Stimulated activated CD8-positive, alpha-beta memory T cell treated with anti-CD3 and anti-CD28 coated beads, Interleukin-7, amount 100 ng/mL, for 4 hours (primary cell): ENCODE measurements around the gene KIF6.
"Not testable (repeated sequence)": the region's sequence is repeated elsewhere in the genome, so short reads cannot be mapped to it uniquely, and the experiment has no call there.

Source experiments
- DNase-seq, 2 donors: peaks; one replicate each; pipeline ENCODE4 v3.0.0-alpha.2; 2020; ENCODE audit warnings: low read depth in 2 of 2

The KIF6 gene

DNA sequence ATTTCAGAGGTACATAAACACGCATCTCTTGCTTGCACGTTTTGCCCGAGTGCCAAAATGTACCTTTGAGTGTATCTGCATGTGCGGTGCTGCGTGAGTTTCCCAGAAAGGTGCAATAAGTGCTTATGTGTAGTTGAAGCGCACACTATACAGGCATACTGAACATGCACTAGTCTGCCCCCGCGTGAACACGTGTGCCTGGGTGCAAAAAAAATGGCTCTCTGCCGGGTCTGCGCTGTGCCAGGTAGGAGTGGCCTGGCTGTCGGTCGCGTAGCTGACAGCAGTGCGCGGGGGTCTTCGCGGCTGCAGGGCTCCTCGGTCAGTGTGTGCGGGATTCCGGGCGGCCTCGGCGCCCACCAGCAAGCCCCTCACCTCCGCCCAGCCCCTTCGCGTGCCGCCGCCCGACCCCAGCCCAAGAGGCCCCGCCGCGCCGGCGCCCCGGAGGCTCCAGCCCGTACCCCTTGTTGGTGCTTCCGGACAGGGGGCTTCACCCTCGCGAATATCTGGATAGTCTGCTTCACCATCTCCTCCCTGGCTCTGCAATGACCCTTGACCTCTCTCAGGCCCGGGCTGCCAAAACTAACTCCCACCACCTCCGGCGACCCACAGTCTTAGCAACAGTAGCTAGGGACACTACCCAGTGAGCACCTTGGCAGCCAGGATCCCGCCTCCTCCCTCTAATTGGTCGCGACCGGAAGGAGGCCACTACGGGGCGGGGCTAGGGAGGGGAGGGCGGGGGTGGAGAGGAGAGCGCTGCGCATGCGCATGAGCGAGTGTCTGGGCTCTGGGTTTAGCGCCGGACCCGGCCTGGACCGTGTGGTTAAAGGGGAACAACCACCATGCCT, at the start of gene KIF6:
TSS of gene KIF6 (minus strand) at position 622 of the 845 bp plus-strand sequence. CDS start at position 524, 98 bp downstream.
- DNase-seq, result peak; percentile 61 to 66

- DNase-seq, result no peak
Measured at GRCh38 chr6:39773782-39774181, 48.6 kb upstream of the KIF6 start.

DNA sequence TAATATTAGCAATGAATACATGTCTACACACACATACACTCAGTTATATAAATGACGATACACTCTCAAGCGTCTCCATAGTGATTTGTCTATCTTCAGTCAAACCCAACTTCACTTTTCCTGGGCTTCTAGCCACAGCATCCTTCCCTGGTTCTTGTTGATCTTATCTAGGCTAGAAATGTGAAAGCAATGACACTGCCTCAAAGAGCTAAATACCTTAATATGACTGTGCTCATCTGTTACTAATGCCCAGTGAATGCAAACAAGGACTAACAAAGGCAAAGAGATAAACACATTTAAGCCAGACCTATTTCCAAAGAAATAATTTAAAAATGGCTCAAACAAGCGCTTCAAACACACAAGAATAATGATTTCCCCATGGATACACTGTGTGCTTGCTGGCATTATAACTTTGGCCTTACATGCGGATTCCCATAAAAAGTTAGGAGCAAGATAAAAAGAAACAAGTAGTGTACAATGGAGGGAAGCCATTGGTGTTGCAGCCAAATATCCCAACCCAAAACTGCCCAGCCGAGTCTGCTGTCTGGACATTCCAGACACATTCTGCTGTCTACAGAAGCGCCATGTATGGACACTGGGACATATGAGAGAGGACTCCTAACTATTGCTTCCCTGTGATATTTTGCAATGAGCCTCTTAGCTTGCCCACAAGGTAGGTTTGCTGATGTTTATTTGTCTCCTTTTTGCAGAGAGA, 47.5 kb upstream of the KIF6 start:
- DNase-seq, result no peak

DNA sequence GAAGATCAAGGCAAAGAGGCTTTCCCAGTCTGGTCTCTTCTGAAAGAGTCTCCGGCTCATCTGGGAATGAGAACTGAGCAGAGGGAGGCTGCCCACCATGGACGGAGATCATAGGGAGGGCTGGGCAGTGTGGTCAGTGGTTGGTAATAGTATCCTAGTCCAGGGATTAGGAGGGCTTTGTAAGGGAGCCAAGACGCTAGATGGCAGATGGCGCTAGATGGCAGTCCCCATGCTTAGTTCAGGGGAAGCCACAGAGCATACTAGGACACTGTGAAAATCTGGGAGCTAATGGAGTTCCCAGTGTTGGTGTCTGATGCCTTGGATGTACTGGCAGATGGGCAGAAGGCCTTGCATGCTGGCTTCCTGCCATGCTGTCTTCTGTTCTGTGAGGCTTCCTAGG, 45.2 kb upstream of the KIF6 start:
- no peak for DNase-seq

- no peak for DNase-seq
Measured at GRCh38 chr6:39769012-39769411, 43.8 kb upstream of the KIF6 start.

DNA sequence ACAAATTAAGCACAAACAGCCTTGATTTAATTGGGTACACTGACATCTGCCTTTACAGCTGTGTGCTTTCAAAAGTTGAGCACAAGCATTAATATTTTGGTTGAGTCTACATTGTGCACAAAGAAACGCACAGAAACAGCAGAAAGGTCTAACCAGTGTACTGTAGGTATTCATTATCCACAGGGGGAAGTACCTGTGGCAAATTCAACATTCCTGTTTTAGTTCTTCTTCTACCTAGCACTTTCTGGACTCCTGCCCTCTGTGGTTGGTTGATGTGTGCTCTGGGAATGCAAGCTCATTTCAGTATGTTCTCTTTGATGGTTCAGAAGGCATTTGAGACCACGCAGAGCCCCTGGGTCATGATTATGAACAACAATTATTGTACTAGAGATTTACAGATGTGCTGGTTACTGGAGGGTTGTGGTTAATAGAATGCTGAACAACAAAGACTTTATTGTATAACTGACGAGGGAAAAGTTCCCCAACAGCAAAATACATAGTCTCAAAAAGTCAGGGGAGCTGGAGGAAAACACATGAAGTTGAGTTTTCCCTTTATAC, 40.4 kb upstream of the KIF6 start:
- DNase-seq, result no peak

DNA sequence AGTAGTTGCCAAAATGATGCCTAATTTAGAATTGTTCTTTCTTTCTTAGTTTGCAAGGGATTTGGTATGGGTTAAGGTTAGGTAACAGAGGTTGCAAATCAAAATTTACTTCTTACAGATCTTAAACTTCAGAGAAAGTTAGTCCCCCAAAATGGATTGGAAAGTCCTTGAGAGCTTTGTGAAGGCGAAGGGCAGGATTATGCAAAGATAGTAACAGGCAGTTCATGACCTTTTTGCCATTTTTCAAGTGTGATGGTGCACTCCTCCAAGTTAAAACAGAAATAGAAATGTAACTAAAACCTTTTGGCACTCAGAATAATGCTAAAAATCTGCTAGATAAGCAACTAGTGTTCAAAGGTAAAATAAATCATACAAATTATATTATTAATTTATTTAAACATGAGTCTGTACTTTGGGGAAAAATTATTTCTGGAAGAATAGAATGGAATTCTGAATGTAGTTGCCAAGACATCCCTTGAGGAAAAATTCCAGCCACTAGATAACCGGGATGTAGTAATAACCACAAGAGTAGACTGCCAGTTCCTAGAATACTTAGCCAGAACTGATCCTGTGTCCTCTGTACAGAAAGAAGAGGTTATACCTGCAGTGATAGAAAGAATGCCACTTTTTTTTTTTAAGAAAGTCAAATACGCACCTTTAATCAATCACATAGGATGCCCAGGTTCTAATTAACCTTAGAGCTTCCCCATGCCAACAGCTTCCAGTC, 35.2 kb upstream of the KIF6 start:
- no peak for DNase-seq

DNA sequence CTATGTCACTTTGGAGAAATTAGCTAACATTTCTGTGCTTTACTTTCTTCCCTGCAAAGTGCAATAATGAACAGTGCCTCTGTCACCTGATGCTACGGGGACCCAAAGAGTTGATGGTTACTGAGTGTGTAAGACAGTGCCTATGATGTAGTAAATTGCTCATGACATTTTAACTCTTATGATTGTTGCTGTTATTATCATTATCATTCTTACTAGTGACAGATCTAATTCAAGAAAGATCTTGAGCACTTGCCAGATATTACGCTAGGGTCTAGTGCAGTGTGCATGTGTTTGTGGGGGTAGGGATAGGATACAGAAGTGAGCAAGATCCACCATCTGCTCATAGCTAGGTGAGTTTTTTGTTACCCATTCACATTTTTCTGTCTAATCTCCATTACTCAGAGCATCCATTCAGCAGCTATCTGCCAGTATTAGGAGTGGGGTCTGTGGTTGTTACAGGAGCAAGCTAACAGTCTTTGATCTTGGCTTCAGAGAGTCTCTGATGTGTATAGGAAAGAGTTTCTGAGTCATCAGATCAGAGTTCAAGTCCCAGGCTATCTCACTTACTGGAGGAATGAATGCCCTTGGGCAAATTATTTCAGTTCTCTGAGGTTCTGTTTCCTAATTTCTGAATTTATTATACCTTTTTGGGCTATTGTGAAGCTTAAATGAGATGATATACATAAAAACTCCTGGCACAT, 33.8 kb upstream of the KIF6 start:
- no peak for DNase-seq

DNA sequence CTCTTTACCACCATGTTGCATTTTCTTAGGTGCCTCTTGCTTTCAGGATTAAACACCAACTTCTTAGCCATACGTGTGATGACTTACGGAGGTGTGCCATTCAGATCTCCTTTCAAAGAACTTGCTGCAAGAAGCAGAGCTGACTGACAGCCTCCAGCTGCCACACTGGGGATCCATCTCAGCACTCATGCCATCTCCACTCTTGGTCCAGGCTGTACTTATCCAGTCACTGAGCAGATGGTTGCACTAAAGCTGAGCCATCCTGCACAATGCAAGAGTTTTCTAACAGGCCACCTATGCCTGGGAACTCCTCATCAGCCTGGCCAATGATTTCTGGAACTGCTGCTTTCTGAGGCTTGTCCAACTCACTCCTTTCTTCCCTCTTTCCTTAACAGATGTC, 31.4 kb upstream of the KIF6 start:
- no peak for DNase-seq

DNA sequence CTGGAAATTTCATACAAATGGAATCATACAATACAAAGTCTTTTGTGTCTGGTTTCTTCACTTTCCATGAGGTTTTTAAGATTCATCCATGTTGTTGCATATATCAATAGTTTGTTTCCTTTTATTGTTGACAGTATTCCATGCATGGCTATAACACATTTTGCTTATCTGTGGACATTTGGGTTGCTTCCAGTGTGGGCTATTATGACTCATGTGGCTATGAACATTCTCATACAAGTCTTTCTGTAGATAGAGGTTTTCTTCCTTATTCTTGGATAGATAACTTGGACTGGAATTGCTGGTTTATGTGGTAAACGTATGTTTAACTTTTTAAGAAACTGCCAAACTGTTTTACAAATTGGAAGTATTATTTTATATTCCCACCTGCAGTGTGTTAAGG, 30.0 kb upstream of the KIF6 start:
- no peak for DNase-seq

DNA sequence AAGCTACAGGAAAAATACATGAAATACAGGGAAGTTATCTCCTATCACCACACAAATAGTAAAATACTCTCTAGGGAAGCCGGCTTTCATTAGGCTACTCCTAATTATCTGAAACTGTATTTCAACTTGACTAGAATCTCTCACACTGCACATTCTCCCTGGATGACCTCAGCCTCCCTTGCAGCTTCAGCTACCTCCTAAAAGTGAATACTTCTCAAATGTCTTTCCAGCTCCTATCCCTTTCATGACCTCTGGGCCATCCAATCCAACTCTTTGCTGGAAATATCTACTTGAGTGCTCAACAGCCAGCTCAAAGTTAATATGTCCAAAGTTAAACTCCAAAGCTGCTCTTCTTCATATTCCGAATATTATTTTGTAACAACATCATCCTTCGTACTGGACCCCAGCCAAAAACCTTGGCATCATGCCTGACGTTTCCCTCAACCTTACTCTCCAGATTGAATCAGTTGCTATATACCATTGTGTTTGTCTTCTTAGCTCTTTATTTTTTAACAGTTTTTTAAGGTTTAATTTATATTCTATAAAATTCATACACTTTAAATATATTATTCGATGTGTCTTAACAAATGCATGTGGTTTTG, 29.4 kb upstream of the KIF6 start:
- DNase-seq, result no peak

DNA sequence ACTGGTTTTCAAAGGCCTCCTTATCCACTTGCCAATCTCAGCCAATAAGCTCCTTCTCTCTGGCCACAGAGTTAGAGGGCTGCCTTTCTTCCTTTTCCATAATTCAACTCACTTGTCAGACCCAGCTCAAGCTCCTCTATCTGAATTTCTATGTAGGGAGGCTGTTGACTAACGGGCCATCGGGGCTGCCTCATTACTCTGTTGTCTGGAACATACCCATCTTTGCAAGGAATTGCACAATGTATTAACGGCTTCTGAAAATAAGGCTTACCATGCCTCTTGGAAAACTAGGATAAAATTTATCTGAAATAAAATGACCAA, 28.5 kb upstream of the KIF6 start:
- no peak for DNase-seq

DNA sequence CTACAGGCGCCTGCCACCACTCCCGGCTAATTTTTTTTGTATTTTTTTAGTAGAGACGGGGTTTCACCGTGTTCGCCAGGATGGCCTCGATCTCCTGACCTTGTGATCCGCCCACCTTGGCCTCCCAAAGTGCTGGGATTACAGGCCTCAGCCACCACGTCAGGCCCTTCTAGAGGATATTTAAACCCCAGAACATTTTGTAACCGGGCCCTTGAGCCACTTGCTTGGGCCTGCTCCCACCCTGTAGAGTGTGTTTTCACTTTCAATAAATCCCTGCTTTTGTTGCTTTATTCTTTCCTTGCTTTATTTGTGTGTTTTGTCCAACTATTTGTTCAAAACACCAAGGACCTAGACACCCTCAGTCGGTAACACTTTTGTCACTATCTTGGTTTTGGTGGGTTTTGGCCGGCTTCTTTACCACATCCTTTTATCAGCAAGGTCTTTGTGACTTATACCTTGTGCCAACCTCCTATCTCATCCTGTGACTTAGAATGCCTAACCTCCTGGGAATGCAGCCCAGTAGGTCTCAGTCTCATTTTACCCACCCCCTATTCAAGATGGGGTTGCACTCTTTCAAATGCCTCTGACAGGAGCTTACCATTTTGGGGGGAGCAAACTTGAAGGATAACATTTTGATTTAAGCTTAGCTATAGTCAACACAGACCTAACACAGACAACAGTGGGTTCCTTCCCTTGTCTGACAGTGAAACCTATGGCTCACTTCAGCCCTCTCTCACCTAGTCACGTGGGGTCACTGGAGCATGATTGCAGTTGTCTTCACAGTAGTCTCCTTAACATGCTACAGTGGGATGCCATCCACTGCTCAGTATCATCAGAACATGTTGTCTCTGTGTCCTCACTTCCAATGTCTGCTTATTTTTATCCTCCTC, 27.9 kb upstream of the KIF6 start:
- no peak for DNase-seq

DNA sequence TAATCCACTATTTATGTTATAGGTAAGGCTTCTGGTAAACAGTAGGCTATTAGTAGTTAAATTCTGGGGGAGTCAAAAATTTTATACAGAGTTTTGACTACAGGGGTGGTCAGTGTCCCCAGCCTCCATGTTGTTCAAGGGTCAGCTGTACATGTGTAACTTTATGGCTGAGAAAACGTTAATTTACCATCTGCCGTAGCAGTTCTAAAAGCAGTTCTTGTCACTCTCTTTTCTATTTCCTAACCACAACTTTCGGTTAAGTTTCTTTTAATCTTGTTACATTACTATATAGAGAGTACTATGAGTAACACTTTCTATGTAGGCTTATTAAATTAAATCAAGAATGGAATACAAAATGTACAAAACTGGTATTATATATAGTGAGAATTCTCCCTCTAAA, 21.6 kb upstream of the KIF6 start:
- DNase-seq, result no peak

- DNase-seq, result no peak
Measured at GRCh38 chr6:39733704-39734103, 8.5 kb upstream of the KIF6 start.

GRCh38 chr6:39731565-39731964, 6.4 kb upstream of the KIF6 start:
- no peak for DNase-seq

DNA sequence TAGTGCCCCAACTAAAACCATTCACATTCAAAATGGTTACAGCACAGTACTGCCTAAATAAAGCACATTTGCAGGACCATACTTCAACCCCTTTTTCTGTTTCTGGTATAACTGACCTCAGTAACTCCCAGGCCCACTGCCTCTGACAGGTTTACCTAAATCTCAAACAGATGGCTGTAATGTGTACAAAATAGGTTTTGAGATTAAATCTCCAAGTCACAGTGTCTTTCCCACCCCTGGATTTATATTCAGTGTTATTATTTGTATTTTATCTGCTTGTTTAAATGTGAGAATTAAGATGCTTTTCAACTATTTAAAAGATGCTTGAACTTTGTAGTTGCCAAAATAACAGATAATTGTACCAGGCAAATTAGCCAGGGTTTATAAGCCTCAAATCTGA, 4.7 kb upstream of the KIF6 start:
- no peak for DNase-seq

- DNase-seq, result no peak
Measured at GRCh38 chr6:39725632-39725997, 407 bp upstream of the KIF6 start.

- DNase-seq, result not testable (repeated sequence)
Measured at GRCh38 chr6:39723350-39723749, 1.9 kb downstream of the KIF6 start.

DNA sequence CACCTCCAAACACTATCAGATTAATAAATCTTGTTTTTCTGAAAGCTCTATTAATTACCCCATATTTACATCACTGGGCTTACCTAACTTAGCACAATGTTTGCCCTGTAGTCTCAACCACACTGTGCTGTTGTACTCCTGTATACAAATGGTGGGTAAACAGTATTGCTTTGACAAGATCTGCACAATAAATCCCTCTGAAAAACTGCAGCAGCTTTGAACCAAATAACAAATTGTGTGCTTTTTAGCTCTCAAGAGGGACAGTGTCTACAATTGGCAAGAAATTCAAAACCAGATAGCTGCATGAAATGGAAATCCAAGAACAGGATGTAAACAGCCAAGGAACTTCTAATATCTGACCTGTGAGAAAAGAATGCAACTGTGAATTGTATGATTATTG, 10.4 kb downstream of the KIF6 start:
- no peak for DNase-seq
